ENCODE data around the gene LIN9.
"Not testable (repeated sequence)": the region's sequence is repeated elsewhere in the genome, so short reads cannot be mapped to it uniquely, and the experiment has no call there.

LIN9 gene

DNA sequence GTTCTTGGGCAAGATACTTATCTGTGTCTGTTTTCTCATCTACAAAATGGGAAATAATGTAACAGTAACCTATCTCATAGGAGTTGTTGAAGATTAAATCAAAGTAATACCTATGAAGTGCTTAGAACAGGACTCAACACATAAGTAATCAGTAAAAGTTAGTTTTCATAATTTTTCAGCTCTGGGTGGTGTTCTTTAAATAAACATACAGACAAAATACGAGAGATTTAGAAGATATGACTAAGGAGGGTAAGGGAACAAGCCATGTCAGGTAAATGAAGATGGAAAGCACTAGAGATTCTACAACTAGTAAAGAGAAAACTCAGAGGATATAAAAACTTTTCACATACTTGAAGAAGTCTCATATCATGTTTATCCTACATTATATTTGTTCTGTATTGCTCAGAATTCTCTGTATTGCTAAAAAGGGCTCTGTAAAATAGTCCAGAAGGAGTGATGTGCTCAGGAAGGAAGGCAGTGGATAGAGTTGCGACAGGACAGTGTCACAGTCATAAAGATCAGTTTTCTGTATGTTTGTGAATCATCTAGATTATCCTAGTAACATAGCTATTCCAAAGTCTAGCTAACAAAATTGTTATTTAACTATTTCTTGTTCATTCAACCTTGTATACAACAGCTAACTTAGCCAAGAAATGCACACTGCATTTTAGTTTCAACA is 16.0 kb downstream of the LIN9 start:
- H3K4me1 ChIP-seq (ENCODE audit: control insufficient read depth, insufficient read depth, low read length), result no peaks in the 10 kb centered on the region
- H3K9ac ChIP-seq (ENCODE audit: low read depth, low read length), result no peak overlapping the region
- H3K4me3 ChIP-seq (ENCODE audit: low read depth, low read length), result no peak overlapping the region
- H3K9me3 ChIP-seq (ENCODE audit: control insufficient read depth, insufficient read depth, low read length), result no peaks in the 10 kb centered on the region
- H3K27me3 ChIP-seq (ENCODE audit: control insufficient read depth, insufficient read depth, low read length), result no peaks in the 10 kb centered on the region
- peaks cover 5% of the 10 kb centered on the region for H3K36me3 ChIP-seq (ENCODE audit: control insufficient read depth, insufficient read depth, low read length)

DNA sequence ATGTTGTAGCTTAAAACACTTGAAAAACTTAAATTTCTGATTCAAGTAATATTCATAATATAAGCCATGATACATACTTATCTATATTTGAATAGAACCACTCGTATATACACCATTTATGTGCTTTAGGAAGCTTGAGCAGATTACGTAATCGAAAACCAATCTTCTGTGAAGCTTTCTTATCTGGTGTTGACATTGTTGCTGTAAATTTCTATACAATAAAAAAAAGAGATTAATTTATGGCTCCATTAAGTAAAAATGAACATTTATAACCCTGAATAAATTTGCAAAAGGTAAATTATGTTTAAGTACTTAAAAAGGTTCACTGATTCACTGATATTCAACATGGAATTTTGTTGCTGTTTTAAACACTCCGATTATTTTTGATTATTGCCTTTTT is 21.4 kb downstream of the LIN9 start:
- Histone ChIP-seq H3K4me3 (ENCODE audit: low read depth, low read length) (no peak overlapping the region), H3K9me3 (ENCODE audit: control insufficient read depth, insufficient read depth, low read length) (no peaks in the 10 kb centered on the region), H3K36me3 (ENCODE audit: control insufficient read depth, insufficient read depth, low read length) (peaks cover 2% of the 10 kb centered on the region), H3K4me1 (ENCODE audit: control insufficient read depth, insufficient read depth, low read length) (no peaks in the 10 kb centered on the region), H3K9ac (ENCODE audit: low read depth, low read length) (no peak overlapping the region), H3K27me3 (ENCODE audit: control insufficient read depth, insufficient read depth, low read length) (no peaks in the 10 kb centered on the region)

DNA sequence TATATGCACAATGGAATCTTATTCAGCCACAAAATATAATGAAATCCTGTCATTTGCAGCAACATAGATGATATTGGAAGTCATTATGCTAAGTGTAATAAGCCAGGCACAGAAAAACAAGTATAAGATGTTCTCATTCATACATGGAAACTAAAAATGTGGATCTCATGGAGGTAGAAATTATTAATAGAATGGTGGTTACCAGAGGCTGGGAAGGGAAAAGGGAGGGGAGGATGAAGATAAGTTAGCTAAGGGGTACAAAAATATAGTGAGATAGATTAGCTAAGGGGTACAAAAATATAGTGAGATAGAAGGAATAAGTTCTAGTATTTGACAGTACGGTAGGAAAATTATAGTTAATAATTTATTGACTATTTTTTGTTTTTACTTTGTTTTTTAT is 27.9 kb downstream of the LIN9 start:
- Histone ChIP-seq H3K4me3 (ENCODE audit: low read depth, low read length) (no peak overlapping the region), H3K27me3 (ENCODE audit: control insufficient read depth, insufficient read depth, low read length) (no peaks in the 10 kb centered on the region), H3K9ac (ENCODE audit: low read depth, low read length) (no peak overlapping the region), H3K4me1 (ENCODE audit: control insufficient read depth, insufficient read depth, low read length) (no peaks in the 10 kb centered on the region), H3K9me3 (ENCODE audit: control insufficient read depth, insufficient read depth, low read length) (no peaks in the 10 kb centered on the region), H3K36me3 (ENCODE audit: control insufficient read depth, insufficient read depth, low read length) (no peaks in the 10 kb centered on the region)

DNA sequence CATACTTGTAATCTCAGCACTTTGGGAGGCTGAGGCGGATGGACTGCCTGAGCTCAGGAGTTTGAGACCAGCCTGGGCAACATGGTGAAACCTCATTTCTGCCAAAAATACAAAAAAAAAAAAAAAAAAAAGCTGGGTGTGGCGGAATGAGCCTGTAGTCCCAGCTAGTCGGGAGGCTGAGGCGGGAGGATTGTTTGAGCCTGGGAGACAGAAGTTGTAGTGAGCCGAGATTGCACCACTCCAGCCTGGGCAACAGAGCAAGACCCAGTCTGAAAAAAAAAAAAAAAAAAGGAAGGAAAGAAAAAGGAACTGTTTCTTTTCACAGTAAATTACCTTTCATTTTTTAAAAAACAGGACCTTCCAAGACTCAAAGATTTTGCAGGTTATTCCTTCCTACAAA is 29.5 kb downstream of the LIN9 start:
- no peak overlapping the region for H3K4me3 ChIP-seq (ENCODE audit: low read depth, low read length)
- H3K9ac ChIP-seq (ENCODE audit: low read depth, low read length), result no peak overlapping the region
- H3K9me3 ChIP-seq (ENCODE audit: control insufficient read depth, insufficient read depth, low read length), result no peaks in the 10 kb centered on the region
- H3K36me3 ChIP-seq (ENCODE audit: control insufficient read depth, insufficient read depth, low read length), result no peaks in the 10 kb centered on the region
- no peaks in the 10 kb centered on the region for H3K4me1 ChIP-seq (ENCODE audit: control insufficient read depth, insufficient read depth, low read length)
- no peaks in the 10 kb centered on the region for H3K27me3 ChIP-seq (ENCODE audit: control insufficient read depth, insufficient read depth, low read length)

DNA sequence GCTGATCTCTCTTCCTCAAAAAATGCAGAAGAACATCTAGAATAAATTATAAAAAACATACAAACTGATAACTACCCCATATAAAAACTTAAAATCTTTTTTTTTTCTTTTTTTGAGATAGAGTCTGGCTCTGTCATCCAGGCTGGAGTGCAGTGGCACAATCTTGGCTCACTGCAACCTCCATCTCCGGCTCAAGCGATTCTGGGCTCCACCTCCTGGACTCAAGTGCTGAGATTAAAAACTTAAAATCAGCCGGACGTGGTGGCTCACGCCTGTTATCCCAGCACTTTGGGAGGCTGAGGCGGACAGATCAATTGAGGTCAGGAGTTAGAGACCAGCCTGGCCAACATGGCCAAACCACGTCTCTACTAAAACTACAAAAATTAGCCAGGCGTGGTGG is 31.1 kb downstream of the LIN9 start:
- no peaks in the 10 kb centered on the region for H3K27me3 ChIP-seq (ENCODE audit: control insufficient read depth, insufficient read depth, low read length)
- H3K9me3 ChIP-seq (ENCODE audit: control insufficient read depth, insufficient read depth, low read length), result no peaks in the 10 kb centered on the region
- H3K9ac ChIP-seq (ENCODE audit: low read depth, low read length), result no peak overlapping the region
- H3K36me3 ChIP-seq (ENCODE audit: control insufficient read depth, insufficient read depth, low read length), result no peaks in the 10 kb centered on the region
- H3K4me1 ChIP-seq (ENCODE audit: control insufficient read depth, insufficient read depth, low read length), result no peaks in the 10 kb centered on the region
- H3K4me3 ChIP-seq (ENCODE audit: low read depth, low read length), result no peak overlapping the region

DNA sequence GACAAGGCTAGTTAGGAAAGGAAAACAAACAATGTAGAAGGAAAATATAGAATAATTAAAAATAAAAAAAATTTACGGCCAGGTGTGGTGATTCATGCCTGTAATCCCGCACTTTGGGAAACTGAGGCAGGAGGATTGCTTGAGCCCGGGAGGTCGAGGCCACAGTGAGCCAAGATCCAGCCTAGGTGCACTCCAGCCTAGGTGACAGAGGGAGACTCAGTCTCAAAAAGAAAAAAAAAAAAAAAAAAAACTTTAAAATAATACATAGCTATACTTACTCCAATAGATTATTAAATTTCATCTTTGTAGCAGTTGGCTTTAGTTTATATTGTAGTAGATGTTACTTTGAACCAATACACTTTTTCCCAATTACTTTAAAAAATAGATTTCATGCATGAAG is 32.0 kb downstream of the LIN9 start:
- Histone ChIP-seq H3K9me3 (ENCODE audit: control insufficient read depth, insufficient read depth, low read length) (no peaks in the 10 kb centered on the region), H3K27me3 (ENCODE audit: control insufficient read depth, insufficient read depth, low read length) (no peaks in the 10 kb centered on the region), H3K4me1 (ENCODE audit: control insufficient read depth, insufficient read depth, low read length) (no peaks in the 10 kb centered on the region), H3K4me3 (ENCODE audit: low read depth, low read length) (no peak overlapping the region), H3K36me3 (ENCODE audit: control insufficient read depth, insufficient read depth, low read length) (no peaks in the 10 kb centered on the region), H3K9ac (ENCODE audit: low read depth, low read length) (no peak overlapping the region)

DNA sequence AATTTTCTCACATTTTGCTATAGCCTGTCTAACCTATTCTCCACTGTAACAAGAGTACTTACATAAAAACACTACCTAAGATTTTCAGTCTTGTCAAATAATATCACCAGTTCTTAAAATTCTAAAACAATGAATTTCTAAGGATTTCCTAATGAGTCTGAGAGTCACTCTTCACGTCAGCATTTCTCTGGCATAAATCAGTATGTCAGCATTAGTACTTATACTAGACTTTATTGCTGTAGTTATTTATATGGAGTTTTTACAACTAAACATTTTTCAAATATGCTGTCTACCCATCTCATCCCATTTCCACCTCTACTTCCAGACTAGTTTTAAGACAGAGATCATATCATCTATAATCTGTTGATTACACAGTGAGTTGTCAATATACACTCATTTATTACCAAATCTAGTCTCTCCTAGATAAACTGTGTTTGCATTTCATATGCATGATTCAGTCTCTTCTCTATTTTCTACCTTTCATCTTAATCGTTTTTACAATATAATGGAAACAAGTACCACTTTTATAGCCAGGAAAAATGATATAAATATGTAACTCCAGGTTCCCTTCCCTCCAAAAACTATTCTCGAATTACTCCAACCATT is 32.8 kb downstream of the LIN9 start:
- Histone ChIP-seq H3K36me3 (ENCODE audit: control insufficient read depth, insufficient read depth, low read length) (no peaks in the 10 kb centered on the region), H3K9ac (ENCODE audit: low read depth, low read length) (no peak overlapping the region), H3K4me1 (ENCODE audit: control insufficient read depth, insufficient read depth, low read length) (no peaks in the 10 kb centered on the region)

DNA sequence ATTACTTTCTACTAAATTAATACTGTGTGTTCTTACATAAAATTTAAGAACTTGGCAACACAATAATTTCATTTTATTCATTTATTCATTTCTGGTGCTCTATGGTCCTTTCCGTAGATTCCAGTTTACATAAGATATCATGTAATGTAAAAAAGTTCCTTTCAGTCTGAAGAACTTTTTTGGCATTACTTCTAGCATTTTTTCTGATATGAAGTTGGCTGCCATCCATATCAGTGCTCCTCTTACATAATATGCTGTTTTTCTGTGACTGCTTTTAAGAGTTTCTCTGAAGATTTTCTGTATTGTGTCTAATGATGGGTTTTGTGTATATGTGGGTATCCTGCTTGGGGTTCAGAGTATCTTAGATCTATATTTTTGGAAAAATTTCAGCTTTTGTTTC is 34.8 kb downstream of the LIN9 start:
- no peak overlapping the region for H3K9ac ChIP-seq (ENCODE audit: low read depth, low read length)
- peaks cover 5% of the 10 kb centered on the region for H3K4me1 ChIP-seq (ENCODE audit: control insufficient read depth, insufficient read depth, low read length)
- no peak overlapping the region for H3K4me3 ChIP-seq (ENCODE audit: low read depth, low read length)
- H3K36me3 ChIP-seq (ENCODE audit: control insufficient read depth, insufficient read depth, low read length), result no peaks in the 10 kb centered on the region
- H3K9me3 ChIP-seq (ENCODE audit: control insufficient read depth, insufficient read depth, low read length), result no peaks in the 10 kb centered on the region
- H3K27me3 ChIP-seq (ENCODE audit: control insufficient read depth, insufficient read depth, low read length), result no peaks in the 10 kb centered on the region

More for the DNA sequence above, 32.8 kb downstream of the LIN9 start:
- H3K27me3 ChIP-seq (ENCODE audit: control insufficient read depth, insufficient read depth, low read length), result no peaks in the 10 kb centered on the region
- no peak overlapping the region for H3K4me3 ChIP-seq (ENCODE audit: low read depth, low read length)
- no peaks in the 10 kb centered on the region for H3K9me3 ChIP-seq (ENCODE audit: control insufficient read depth, insufficient read depth, low read length)

DNA sequence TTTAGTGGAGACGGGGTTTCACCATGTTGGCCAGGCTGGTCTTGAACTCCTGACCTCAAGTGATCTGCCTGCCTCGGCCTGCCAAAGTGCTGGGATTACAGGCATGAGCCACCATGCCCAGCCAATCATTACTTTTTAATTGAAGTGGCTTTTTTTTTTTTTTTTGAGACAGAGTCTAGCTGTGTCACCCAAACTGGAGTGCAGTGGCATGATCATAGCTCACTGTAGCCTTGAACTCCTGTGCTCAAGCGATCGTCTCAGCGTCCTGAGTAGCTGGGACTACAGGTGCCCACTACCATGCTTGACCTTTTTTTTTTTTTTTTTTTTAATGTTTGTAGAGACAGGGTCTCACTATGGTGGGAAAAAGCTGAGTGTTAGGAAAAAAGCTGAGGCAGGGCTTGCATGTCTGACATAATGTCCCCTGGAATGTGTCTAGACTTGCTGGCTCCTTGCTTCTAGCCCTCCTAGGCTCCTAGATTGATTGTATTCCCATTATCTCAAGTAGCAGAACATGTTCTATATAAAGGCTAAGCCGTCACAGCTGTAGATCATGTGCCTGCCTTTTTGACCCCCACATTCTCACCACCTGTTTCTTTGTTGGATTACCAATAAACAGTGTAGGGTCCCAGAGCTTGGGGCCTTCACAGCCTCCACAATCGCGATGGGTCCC is 36.6 kb downstream of the LIN9 start:
- H3K27me3 ChIP-seq (ENCODE audit: control insufficient read depth, insufficient read depth, low read length); H3K9ac ChIP-seq (ENCODE audit: low read depth, low read length); H3K4me1 ChIP-seq (ENCODE audit: control insufficient read depth, insufficient read depth, low read length); H3K9me3 ChIP-seq (ENCODE audit: control insufficient read depth, insufficient read depth, low read length); H3K4me3 ChIP-seq (ENCODE audit: low read depth, low read length); H3K36me3 ChIP-seq (ENCODE audit: control insufficient read depth, insufficient read depth, low read length): not testable (repeated sequence)

DNA sequence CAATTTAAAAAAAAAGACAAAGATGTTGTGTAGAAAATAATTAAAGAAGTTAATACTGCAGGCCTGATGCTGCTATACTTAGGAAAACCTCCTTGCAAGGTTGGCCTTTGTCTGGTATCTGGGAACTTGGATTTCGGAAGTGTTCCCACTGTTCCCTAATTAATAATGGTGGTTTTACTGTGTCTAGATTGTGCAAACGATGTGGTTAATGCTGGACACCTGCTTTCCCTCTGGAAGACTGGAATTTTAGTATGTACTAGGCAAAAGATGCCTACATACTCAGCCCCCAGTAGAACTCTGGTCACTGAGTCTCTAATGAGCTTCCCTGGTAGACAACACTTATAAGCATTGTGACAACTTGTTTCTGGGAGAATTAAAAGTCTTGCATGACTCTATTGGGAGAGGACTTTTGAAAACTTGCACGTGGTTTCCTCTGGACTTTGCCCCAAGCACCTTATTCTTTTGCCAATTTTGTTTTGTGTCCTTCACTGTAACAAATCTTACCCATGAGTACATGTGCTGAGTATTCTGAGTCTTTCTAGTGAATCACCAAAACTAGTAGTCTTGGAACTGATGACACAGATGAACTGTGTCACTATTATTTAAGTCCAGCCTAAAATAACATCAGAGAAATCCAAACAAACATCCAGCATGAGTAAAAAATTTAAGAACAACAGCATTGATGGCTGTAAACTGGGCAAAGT is 40.4 kb downstream of the LIN9 start:
- Histone ChIP-seq H3K4me1 (ENCODE audit: control insufficient read depth, insufficient read depth, low read length) (peaks cover 5% of the 10 kb centered on the region), H3K9me3 (ENCODE audit: control insufficient read depth, insufficient read depth, low read length) (no peaks in the 10 kb centered on the region), H3K4me3 (ENCODE audit: low read depth, low read length) (no peak overlapping the region), H3K27me3 (ENCODE audit: control insufficient read depth, insufficient read depth, low read length) (no peaks in the 10 kb centered on the region), H3K9ac (ENCODE audit: low read depth, low read length) (no peak overlapping the region), H3K36me3 (ENCODE audit: control insufficient read depth, insufficient read depth, low read length) (no peaks in the 10 kb centered on the region)

DNA sequence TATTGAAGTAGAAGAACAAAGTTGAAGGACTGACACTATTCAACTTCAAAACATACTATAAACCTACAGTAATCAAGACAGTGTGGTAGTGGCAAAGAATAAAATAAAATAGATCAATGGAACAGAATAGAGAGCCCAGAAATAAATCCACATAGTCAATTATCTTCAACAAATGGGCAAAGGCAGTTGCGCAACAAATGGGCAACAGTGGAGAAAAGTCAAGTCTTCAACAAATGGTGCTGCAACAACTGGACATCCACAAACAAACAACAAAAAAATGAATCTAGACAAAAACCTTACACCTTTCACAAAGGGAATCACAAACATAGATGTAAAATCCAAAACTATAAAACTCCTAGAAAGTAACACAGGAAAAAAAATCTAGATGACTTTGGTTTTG is 47.1 kb downstream of the LIN9 start:
- H3K4me1 ChIP-seq (ENCODE audit: control insufficient read depth, insufficient read depth, low read length), result no peaks in the 10 kb centered on the region
- H3K27me3 ChIP-seq (ENCODE audit: control insufficient read depth, insufficient read depth, low read length), result no peaks in the 10 kb centered on the region
- H3K4me3 ChIP-seq (ENCODE audit: low read depth, low read length), result no peak overlapping the region
- no peaks in the 10 kb centered on the region for H3K9me3 ChIP-seq (ENCODE audit: control insufficient read depth, insufficient read depth, low read length)
- H3K36me3 ChIP-seq (ENCODE audit: control insufficient read depth, insufficient read depth, low read length), result no peaks in the 10 kb centered on the region
- no peak overlapping the region for H3K9ac ChIP-seq (ENCODE audit: low read depth, low read length)

DNA sequence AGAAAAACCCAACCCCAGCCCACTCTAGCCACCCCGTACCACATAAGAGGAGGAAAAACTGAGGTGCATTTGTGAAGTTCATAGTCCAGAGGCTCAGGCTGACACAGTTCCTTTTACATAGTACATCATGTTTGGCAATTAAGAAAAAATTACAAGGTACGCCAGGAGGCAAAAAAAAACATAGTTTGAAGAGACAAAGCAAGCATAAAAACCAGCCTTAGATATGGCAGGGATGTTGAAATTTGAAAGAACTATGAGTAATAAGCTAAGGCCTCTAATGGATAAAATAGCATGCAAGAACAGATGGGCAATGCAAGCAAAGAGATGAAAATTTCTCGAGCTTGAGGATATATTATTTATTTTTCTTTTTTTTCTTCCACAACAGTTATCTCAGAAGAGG is 53.6 kb downstream of the LIN9 start:
- no peaks in the 10 kb centered on the region for H3K4me1 ChIP-seq (ENCODE audit: control insufficient read depth, insufficient read depth, low read length)
- no peaks in the 10 kb centered on the region for H3K27me3 ChIP-seq (ENCODE audit: control insufficient read depth, insufficient read depth, low read length)
- no peak overlapping the region for H3K9ac ChIP-seq (ENCODE audit: low read depth, low read length)
- no peak overlapping the region for H3K4me3 ChIP-seq (ENCODE audit: low read depth, low read length)
- H3K36me3 ChIP-seq (ENCODE audit: control insufficient read depth, insufficient read depth, low read length), result no peaks in the 10 kb centered on the region
- no peaks in the 10 kb centered on the region for H3K9me3 ChIP-seq (ENCODE audit: control insufficient read depth, insufficient read depth, low read length)

All from iPS-15b (cell line).